Left lung (tissue), 10 donors: ENCODE measurements around the gene TMEM89. TPM values are rescaled to one million over a fixed set of nuclear protein-coding genes. Genes with fewer than 3 reads are reported as not detected.

Experiments used
- ATAC-seq: fragments of 200-7000 bp; cut with Tn5 transposase; one replicate; pipeline ENCODE4 v1.9.1; 2020; ENCODE audit warnings: moderate library complexity
- DNase-seq, 4 donors: peaks; one replicate each; pipeline ENCODE4 v3.0.0-alpha.2; 2013 to 2020
- H3K27ac ChIP-seq, 2 donors: fragments of 200-600 bp; sonication (generic) in 1 of 2; one replicate each; pipeline versions ENCODE4 v1.5.0 to v1.8.0; 2020 to 2021
- H3K27me3 ChIP-seq, 2 donors: fragments of 200-600 bp; sonication (generic) in 1 of 2; one replicate each; pipeline versions ENCODE4 v1.5.0 to v1.8.0; 2020 to 2021
- H3K36me3 ChIP-seq, 2 donors: fragments of 200-600 bp; sonication (generic) in 1 of 2; one replicate each; pipeline versions ENCODE4 v1.5.0 to v1.8.0; 2020 to 2021
- H3K4me1 ChIP-seq, 2 donors: fragments of 200-600 bp; one replicate each; pipeline ENCODE4 v1.8.0; 2021
- H3K4me3 ChIP-seq, 2 donors: fragments of 200-600 bp; sonication (generic) in 1 of 2; one replicate each; pipeline versions ENCODE4 v1.5.0 to v1.8.0; 2020 to 2021; ENCODE audit warnings: mild to moderate bottlenecking in 1 of 2
- H3K9me3 ChIP-seq, 2 donors: fragments of 200-600 bp; sonication (generic) in 1 of 2; one replicate each; pipeline versions ENCODE4 v1.5.0 to v1.8.0; 2020 to 2021
- CTCF ChIP-seq, 2 donors: fragments of 200-600 bp; sonication (generic) in 1 of 2; IDR thresholded peaks; one replicate each; pipeline versions ENCODE4 v1.5.0 to v1.8.0; 2021; ENCODE audit warnings: antibody characterized with exemption in 2 of 2
- intact Hi-C, 2 donors: fragments of 100-400 bp; cut with DNase I; formaldehyde crosslinking; loops; one replicate each; pipeline versions ENCODE4 v1.11.2 to v1.14.2; 2022
- polyA plus RNA-seq, 6 donors: library from polyadenylated mRNA; unstranded; fragments of 120-200 nt; gene quantifications; one replicate each; pipeline ENCODE4 v1.2.1, GENCODE V29; 2013; ENCODE audit not compliant: insufficient read length in 6 of 6
- total RNA-seq, 2 donors: library from RNA; stranded (reverse); fragmentation: NEBNext Ultra II Directional; extraction: Animal tissue kit (Norgen Biotek cat#: 25700); gene quantifications; one replicate each; pipeline ENCODE4 v1.2.1, GENCODE V29; 2021
- donor health status: DM: no; HTN: yes; CAD: no.
- donor health status: DM: no; HTN: no; CAD: no.

TMEM89 gene
- total and polyA plus RNA-seq, 8 donors: not detected

- H3K4me3 ChIP-seq: no peak overlapping the region
- intact Hi-C loops: no loop called here
- H3K27ac ChIP-seq: no peak overlapping the region
- peaks cover 0 to 57% of the 10 kb centered on the region in 2 donors for H3K36me3 ChIP-seq
- no peak for TF ChIP-seq CTCF (IDR thresholded peaks at IDR 0.05)
- H3K27me3 ChIP-seq: peaks cover 7 to 35% of the 10 kb centered on the region in 2 donors
- ATAC-seq (no peak), DNase-seq (peak in 1 of 4 donors; percentile 21)
- peaks cover 4 to 22% of the 10 kb centered on the region in 2 donors for H3K4me1 ChIP-seq
- H3K9me3 ChIP-seq: no peaks in the 10 kb centered on the region
These were observed 24.2 kb downstream of the TMEM89 start for GRCh38 chr3:48597408-48597800.

- intact Hi-C loops: no loop called here
- peaks cover 0 to 52% of the 10 kb centered on the region in 2 donors for H3K36me3 ChIP-seq
- no peaks in the 10 kb centered on the region for H3K9me3 ChIP-seq
- peaks cover 7 to 39% of the 10 kb centered on the region in 2 donors for H3K27me3 ChIP-seq
- DNase-seq (peak in 1 of 4 donors; percentile 66), ATAC-seq (no peak)
- no peak for TF ChIP-seq CTCF (IDR thresholded peaks at IDR 0.05)
- H3K4me3 ChIP-seq: no peak overlapping the region
- H3K4me1 ChIP-seq: peaks cover 4 to 22% of the 10 kb centered on the region in 2 donors
- no peak overlapping the region for H3K27ac ChIP-seq
These were observed 24.7 kb downstream of the TMEM89 start for GRCh38 chr3:48596676-48597407.

GRCh38 chr3:48596157-48596556, 25.4 kb downstream of the TMEM89 start:
- H3K4me3 ChIP-seq: no peak overlapping the region
- no peaks in the 10 kb centered on the region for H3K9me3 ChIP-seq
- H3K27me3 ChIP-seq: peaks cover 7 to 45% of the 10 kb centered on the region in 2 donors
- peaks cover 4 to 22% of the 10 kb centered on the region in 2 donors for H3K4me1 ChIP-seq
- ATAC-seq: no peak
- no peak overlapping the region for H3K27ac ChIP-seq
- intact Hi-C loops: no loop called here
- H3K36me3 ChIP-seq: peaks cover 0 to 45% of the 10 kb centered on the region in 2 donors
- no peak for TF ChIP-seq CTCF (IDR thresholded peaks at IDR 0.05)
- peak in 1 of 4 donors; percentile 41 for DNase-seq

GRCh38 chr3:48595526-48596121, 25.9 kb downstream of the TMEM89 start:
- Histone ChIP-seq H3K4me3 (no peak overlapping the region), H3K36me3 (peaks cover 0 to 40% of the 10 kb centered on the region in 2 donors), H3K27me3 (peaks cover 7 to 45% of the 10 kb centered on the region in 2 donors), H3K4me1 (peaks cover 4 to 22% of the 10 kb centered on the region in 2 donors), H3K27ac (no peak overlapping the region), H3K9me3 (no peaks in the 10 kb centered on the region)
- TF ChIP-seq CTCF (IDR thresholded peaks at IDR 0.05): no peak
- ATAC-seq (peak; percentile 38), DNase-seq (peak in 3 of 4 donors; percentile 16 to 89 (median 51))
- intact Hi-C loops: no loop called here

- peak; percentile 10 for ATAC-seq
- peaks cover 7 to 49% of the 10 kb centered on the region in 2 donors for H3K27me3 ChIP-seq
- DNase-seq: peak in 2 of 4 donors; percentile 19 to 74
- H3K4me3 ChIP-seq: peak within 1 kb of the TSS in 1 of 2 donors; percentile 15
- no peaks in the 10 kb centered on the region for H3K9me3 ChIP-seq
- peaks cover 4 to 22% of the 10 kb centered on the region in 2 donors for H3K4me1 ChIP-seq
- no peak for TF ChIP-seq CTCF (IDR thresholded peaks at IDR 0.05)
- intact Hi-C loops: no loop called here
- no peak within 1 kb of the TSS for H3K27ac ChIP-seq
- H3K36me3 ChIP-seq: peaks cover 0 to 34% of the 10 kb centered on the region in 2 donors
These were observed 26.5 kb downstream of the TMEM89 start, which contains the start of gene COL7A1 for GRCh38 chr3:48595075-48595525. COL7A1 (minus strand) TSS chr3:48595329; CDS start chr3:48595159, 170 bp downstream.
